Measurements from ENCODE around the gene ORM1.

Gene ORM1

GRCh38 chr9:114288193-114289091 lies 34.5 kb upstream of the ORM1 start:
- Histone ChIP-seq H3K4me3 (ENCODE audit: extremely low read depth, insufficient read depth, low read length, poor library complexity, severe bottlenecking) (no peak overlapping the region), H3K27ac (ENCODE audit: low read depth, low read length, severe bottlenecking) (no peak overlapping the region), H3K4me1 (ENCODE audit: control insufficient read depth, insufficient read depth, low read length, poor library complexity, severe bottlenecking) (peaks cover 29% of the 10 kb centered on the region), H3K36me3 (ENCODE audit: control insufficient read depth, insufficient read depth, low read length) (peaks cover 64% of the 10 kb centered on the region), H3K9me3 (ENCODE audit: control insufficient read depth, low read length) (no peaks in the 10 kb centered on the region)
- WGBS, 2 experiments (ENCODE audit: insufficient coverage in 2 of 2): 72 to 73% methylated on average over 15 to 17 of the region's 23 CpGs

- WGBS, 2 experiments (ENCODE audit: insufficient coverage in 2 of 2): 88 to 96% methylated on average over 6 to 8 of the region's 13 CpGs
These were observed 33.8 kb upstream of the ORM1 start for GRCh38 chr9:114289106-114289505.

GRCh38 chr9:114289571-114290481 lies 33.1 kb upstream of the ORM1 start:
- 92 to 93% methylated on average over 8 to 11 of the region's 13 CpGs for WGBS, 2 experiments (ENCODE audit: insufficient coverage in 2 of 2)
- Histone ChIP-seq H3K9me3 (ENCODE audit: control insufficient read depth, low read length) (peaks cover 4% of the 10 kb centered on the region), H3K36me3 (ENCODE audit: control insufficient read depth, insufficient read depth, low read length) (peaks cover 64% of the 10 kb centered on the region), H3K4me3 (ENCODE audit: extremely low read depth, insufficient read depth, low read length, poor library complexity, severe bottlenecking) (no peak overlapping the region), H3K27ac (ENCODE audit: low read depth, low read length, severe bottlenecking) (no peak overlapping the region), H3K4me1 (ENCODE audit: control insufficient read depth, insufficient read depth, low read length, poor library complexity, severe bottlenecking) (peaks cover 28% of the 10 kb centered on the region)

More at GRCh38 chr9:114289106-114289505, 33.8 kb upstream of the ORM1 start:
- H3K36me3 ChIP-seq (ENCODE audit: control insufficient read depth, insufficient read depth, low read length): peaks cover 64% of the 10 kb centered on the region
- H3K4me3 ChIP-seq (ENCODE audit: extremely low read depth, insufficient read depth, low read length, poor library complexity, severe bottlenecking): no peak overlapping the region
- no peaks in the 10 kb centered on the region for H3K9me3 ChIP-seq (ENCODE audit: control insufficient read depth, low read length)
- H3K27ac ChIP-seq (ENCODE audit: low read depth, low read length, severe bottlenecking): no peak overlapping the region
- H3K4me1 ChIP-seq (ENCODE audit: control insufficient read depth, insufficient read depth, low read length, poor library complexity, severe bottlenecking): peaks cover 28% of the 10 kb centered on the region

GRCh38 chr9:114290561-114290986 lies 32.3 kb upstream of the ORM1 start:
- peaks cover 21% of the 10 kb centered on the region for H3K4me1 ChIP-seq (ENCODE audit: control insufficient read depth, insufficient read depth, low read length, poor library complexity, severe bottlenecking)
- H3K9me3 ChIP-seq (ENCODE audit: control insufficient read depth, low read length): peaks cover 10% of the 10 kb centered on the region
- no peak overlapping the region for H3K27ac ChIP-seq (ENCODE audit: low read depth, low read length, severe bottlenecking)
- H3K36me3 ChIP-seq (ENCODE audit: control insufficient read depth, insufficient read depth, low read length): peaks cover 67% of the 10 kb centered on the region
- H3K4me3 ChIP-seq (ENCODE audit: extremely low read depth, insufficient read depth, low read length, poor library complexity, severe bottlenecking): no peak overlapping the region
- 81 to 82% methylated on average over 5 to 6 of the region's 7 CpGs for WGBS, 2 experiments (ENCODE audit: insufficient coverage in 2 of 2)

DNA sequence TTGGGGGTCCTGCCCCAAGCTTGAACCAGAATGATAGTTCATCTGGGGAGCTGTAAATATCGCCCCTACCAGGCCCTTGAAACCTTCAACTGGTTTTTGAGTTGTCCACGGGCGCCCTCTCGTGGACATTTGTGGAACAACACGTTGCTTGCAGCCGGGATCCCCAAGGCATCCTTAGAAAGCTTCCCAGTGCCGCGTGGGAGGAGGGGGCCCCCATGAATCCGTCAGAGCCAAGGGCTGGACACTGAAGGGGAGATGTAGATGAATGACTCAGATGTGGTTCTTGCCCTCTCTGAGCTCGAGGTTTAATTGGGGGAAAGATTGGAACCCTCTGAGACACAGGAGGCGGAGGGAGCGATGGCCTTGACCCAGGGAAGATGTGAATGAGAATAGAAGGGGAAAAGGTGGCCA lies 31.8 kb upstream of the ORM1 start:
- Histone ChIP-seq H3K27ac (ENCODE audit: low read depth, low read length, severe bottlenecking) (no peak overlapping the region), H3K4me1 (ENCODE audit: control insufficient read depth, insufficient read depth, low read length, poor library complexity, severe bottlenecking) (peaks cover 16% of the 10 kb centered on the region), H3K9me3 (ENCODE audit: control insufficient read depth, low read length) (peaks cover 15% of the 10 kb centered on the region), H3K36me3 (ENCODE audit: control insufficient read depth, insufficient read depth, low read length) (peaks cover 68% of the 10 kb centered on the region), H3K4me3 (ENCODE audit: extremely low read depth, insufficient read depth, low read length, poor library complexity, severe bottlenecking) (no peak overlapping the region)
- WGBS, 2 experiments (ENCODE audit: insufficient coverage in 2 of 2): 20 to 27% methylated on average over 12 of the region's 12 CpGs

DNA sequence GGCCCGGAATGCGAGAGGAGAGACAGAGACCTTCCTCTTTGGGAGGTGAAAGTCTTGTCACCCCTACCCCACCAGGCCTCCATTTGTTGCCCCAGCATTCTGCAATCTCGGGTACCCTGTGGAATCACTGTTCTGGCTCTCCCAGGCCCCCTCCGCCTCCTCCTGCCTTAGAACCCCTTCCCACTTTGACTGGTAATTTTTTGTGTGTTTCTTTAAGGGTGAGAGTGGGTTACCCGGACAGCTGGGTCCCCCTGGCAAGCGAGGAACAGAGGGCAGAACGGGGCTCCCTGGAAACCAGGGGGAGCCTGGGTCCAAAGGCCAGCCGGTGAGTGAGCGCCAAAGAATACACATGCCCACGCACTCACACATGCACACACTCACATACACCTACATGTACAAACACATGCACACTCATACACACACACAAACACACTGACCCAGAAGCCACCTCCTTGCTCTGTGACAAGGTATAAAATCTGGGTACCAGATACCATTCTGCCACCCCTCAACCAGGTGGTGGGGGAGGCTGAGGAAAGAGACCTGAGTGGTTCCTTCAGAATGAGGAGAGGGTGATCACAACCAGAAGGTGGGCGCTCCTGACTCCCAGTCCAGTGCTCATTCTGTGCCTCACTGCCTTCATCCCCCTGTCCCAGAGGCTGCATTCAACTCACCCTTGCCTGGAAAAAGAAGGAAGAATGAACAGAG lies 30.9 kb upstream of the ORM1 start:
- Histone ChIP-seq H3K36me3 (ENCODE audit: control insufficient read depth, insufficient read depth, low read length) (peaks cover 69% of the 10 kb centered on the region), H3K4me3 (ENCODE audit: extremely low read depth, insufficient read depth, low read length, poor library complexity, severe bottlenecking) (no peak overlapping the region), H3K4me1 (ENCODE audit: control insufficient read depth, insufficient read depth, low read length, poor library complexity, severe bottlenecking) (peaks cover 16% of the 10 kb centered on the region), H3K9me3 (ENCODE audit: control insufficient read depth, low read length) (peaks cover 18% of the 10 kb centered on the region), H3K27ac (ENCODE audit: low read depth, low read length, severe bottlenecking) (no peak overlapping the region)
- 92% methylated on average over 6 of the region's 11 CpGs for WGBS, 2 experiments (ENCODE audit: insufficient coverage in 2 of 2)

DNA sequence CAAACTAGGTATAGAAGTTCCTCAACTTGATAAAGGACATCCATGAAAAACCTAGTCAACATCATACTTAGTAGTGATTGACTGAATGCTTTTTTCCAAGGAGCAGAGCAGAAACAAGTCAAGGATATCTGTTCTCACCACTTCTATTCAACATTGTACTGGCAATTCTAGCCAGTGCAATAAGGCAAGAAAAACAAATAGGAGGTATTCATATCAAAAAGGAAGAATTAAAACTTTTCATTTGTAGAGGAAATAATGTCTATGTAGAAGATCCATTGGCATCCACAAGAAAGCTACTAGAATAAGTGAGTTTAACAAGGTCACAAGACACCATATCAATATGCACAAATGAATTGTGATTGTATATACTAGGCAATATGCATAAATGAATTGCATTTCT lies 28.2 kb upstream of the ORM1 start:
- Histone ChIP-seq H3K27ac (ENCODE audit: low read depth, low read length, severe bottlenecking) (no peak overlapping the region), H3K4me3 (ENCODE audit: extremely low read depth, insufficient read depth, low read length, poor library complexity, severe bottlenecking) (no peak overlapping the region), H3K4me1 (ENCODE audit: control insufficient read depth, insufficient read depth, low read length, poor library complexity, severe bottlenecking) (no peaks in the 10 kb centered on the region), H3K9me3 (ENCODE audit: control insufficient read depth, low read length) (peaks cover 18% of the 10 kb centered on the region), H3K36me3 (ENCODE audit: control insufficient read depth, insufficient read depth, low read length) (peaks cover 79% of the 10 kb centered on the region)

GRCh38 chr9:114296338-114296737 lies 26.6 kb upstream of the ORM1 start:
- H3K4me3 ChIP-seq (ENCODE audit: extremely low read depth, insufficient read depth, low read length, poor library complexity, severe bottlenecking): no peak overlapping the region
- peaks cover 94% of the 10 kb centered on the region for H3K36me3 ChIP-seq (ENCODE audit: control insufficient read depth, insufficient read depth, low read length)
- no peaks in the 10 kb centered on the region for H3K4me1 ChIP-seq (ENCODE audit: control insufficient read depth, insufficient read depth, low read length, poor library complexity, severe bottlenecking)
- WGBS, 2 experiments (ENCODE audit: insufficient coverage in 2 of 2): no CpG with 5 or more reads among the region's 1 CpG
- H3K27ac ChIP-seq (ENCODE audit: low read depth, low read length, severe bottlenecking): no peak overlapping the region
- H3K9me3 ChIP-seq (ENCODE audit: control insufficient read depth, low read length): peaks cover 18% of the 10 kb centered on the region

- Histone ChIP-seq H3K4me3 (ENCODE audit: extremely low read depth, insufficient read depth, low read length, poor library complexity, severe bottlenecking) (no peak overlapping the region), H3K36me3 (ENCODE audit: control insufficient read depth, insufficient read depth, low read length) (peaks cover 81% of the 10 kb centered on the region), H3K9me3 (ENCODE audit: control insufficient read depth, low read length) (peaks cover 17% of the 10 kb centered on the region), H3K4me1 (ENCODE audit: control insufficient read depth, insufficient read depth, low read length, poor library complexity, severe bottlenecking) (no peaks in the 10 kb centered on the region), H3K27ac (ENCODE audit: low read depth, low read length, severe bottlenecking) (no peak overlapping the region)
- WGBS, 2 experiments (ENCODE audit: insufficient coverage in 2 of 2): 91 to 95% methylated on average over 14 to 15 of the region's 15 CpGs
These were observed 23.4 kb upstream of the ORM1 start for GRCh38 chr9:114299286-114300152.
